GM19372 (cell line): ENCODE measurements around the gene NLN.
A peak's percentile ranks its signal among the peaks of the same experiment; 100 is the strongest.
"Not testable (repeated sequence)": the region's sequence is repeated elsewhere in the genome, so short reads cannot be mapped to it uniquely, and the experiment has no call there.

Source experiments
- ATAC-seq: cut with Tn5 transposase; IDR thresholded peaks from one replicate; pipeline ENCODE4 v1.9.1; 2021; ENCODE audit warnings: mild to moderate bottlenecking, low read depth, moderate library complexity; ENCODE audit not compliant: unreplicated experiment

Gene NLN

DNA sequence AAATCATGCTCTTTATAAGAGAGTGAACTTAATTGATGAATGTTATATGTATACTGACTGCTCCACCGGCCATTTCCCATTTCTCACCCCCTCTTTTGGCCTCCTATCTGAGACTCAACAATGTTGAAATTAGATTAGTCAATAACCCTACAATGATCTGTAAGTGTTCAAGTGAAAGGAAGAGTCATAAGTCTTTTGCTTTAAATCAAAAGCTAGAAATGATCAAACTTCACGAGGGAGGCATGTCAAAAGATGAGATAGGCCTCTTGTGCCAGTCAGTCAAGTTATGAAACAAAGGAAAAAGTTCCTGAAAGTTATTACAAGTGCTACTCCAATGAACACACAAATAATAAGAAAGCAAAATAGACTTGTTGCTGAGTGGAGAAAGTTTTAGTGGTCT, 83.1 kb downstream of the NLN start:
- no peak for ATAC-seq

DNA sequence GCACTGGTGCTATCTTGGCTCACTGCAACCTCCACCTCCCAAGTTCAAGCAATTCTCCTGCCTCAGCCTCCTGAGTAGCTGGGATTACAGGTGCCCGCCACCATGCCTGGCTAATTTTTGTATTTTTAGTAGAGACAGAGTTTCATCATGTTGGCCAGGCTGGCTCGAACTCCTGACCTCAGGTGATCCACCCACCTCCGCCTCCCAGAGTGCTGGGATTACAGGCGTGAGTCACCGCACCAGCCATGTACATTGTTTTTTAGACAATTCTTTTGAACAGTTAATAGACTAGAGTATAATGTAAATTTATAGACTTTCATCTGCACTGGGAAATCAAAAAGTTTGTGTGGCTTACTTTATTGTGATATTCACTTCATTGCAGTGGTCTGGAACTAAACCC, 85.5 kb downstream of the NLN start:
- not testable (repeated sequence) for ATAC-seq

DNA sequence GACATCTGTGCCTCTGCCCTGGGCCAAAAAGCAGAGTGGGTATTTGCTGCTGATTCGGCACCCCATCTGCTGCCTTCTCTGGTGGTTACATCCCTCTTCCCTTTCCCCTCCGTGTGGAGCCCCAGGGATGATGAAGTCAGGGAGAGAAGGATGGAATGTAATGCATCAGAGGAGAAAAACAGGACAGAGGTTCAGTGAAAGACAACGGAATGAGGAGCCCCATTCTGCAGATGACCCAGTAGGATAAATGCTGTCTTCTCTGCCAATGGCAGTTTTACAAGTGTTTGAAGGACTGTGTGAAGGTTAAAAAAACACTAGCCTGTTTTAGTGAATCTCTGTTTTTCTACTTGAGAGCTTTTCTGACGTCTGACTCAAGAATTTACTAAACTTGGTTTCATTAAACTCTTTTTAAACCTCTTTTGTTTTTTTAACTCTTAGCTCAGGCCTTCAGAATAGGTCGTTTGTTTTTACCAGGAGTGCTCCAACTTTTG, 86.3 kb downstream of the NLN start:
- ATAC-seq = no peak

DNA sequence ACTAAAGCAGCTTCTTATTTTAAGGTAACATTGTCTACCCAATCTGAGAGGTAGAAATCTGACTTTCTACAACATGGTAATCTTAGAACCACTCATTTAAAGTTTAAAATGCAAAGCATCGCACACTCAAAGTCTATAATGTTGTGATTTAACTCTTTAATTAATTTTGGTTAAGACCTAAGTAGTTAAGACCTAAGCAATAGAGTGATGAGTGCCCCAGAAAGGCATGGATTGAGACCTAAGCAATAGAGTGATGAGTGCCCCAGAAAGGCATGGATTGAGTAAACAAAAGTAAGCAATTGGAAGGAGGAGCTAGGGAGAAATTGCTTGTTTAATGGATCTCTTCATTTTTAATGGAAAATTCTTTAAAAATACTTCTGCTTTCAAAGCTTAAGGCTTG, 86.8 kb downstream of the NLN start:
- no peak for ATAC-seq

DNA sequence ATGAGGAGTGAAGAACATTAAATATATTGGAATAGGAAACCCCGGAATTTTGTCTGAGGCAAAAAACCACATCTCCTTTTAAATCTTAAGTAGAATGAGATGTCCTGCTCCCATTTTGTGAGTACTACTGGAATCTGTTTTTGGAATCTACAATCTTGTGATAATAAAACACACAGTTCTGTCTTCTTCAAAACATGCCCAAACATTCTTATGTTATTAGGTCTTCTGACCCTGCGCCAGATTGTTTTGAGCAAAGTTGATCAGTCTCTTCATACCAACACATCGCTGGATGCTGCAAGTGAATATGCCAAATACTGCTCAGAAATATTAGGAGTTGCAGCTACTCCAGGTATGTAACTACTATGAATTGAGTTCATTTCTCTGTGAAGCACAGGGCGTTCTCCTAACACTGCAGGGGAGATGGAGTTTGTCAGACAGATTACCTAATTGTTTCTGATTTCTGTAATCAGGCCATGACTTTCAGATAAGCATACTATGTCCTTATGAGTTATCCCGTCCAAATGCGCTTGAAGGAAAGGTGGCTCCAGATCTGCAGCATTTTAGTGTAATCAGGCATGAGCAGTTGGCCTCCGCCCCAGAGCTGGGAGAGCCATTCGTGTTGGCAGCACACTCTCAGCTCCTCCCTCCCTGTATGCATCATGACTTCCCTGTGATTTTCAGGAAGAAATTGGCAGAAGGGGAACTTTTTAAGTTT, 88.0 kb downstream of the NLN start:
- ATAC-seq = no peak

DNA sequence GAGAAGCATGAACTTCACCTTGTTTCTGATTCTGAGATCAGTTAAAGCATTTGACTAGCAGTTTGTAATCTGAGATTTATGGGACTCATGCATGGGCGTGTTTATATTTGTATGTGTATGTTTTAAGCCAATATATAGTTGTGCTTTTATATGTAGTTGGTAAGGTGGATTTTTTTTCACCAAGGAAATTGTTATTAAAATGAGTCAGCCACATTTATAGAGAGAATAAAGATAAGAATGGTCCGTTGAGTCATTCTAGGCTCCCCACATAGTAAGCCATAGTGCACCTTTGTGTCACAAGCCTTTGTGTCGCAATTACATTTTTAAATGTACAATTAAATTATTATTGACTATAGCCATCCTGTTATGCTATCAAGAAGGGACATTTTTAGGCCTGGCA, 89.0 kb downstream of the NLN start:
- ATAC-seq = no peak

DNA sequence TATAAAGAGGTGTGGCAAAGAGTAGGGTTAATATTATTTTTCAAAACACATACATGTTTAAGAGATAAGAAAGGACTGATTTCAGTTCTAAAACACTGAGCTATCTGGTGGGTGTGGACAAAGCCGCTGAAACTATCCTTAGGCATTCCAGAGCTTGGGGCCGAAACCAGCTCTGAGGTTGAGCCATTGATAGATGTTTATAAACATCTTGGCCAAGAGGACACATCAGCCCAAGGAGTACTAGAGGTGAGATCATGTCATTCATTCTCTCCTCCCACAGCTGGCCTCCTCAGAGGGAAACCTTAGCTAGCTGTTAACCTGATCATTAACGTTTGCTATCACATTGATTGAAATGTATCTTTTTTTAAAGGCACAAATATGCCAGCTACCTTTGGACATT, 89.9 kb downstream of the NLN start:
- no peak for ATAC-seq

DNA sequence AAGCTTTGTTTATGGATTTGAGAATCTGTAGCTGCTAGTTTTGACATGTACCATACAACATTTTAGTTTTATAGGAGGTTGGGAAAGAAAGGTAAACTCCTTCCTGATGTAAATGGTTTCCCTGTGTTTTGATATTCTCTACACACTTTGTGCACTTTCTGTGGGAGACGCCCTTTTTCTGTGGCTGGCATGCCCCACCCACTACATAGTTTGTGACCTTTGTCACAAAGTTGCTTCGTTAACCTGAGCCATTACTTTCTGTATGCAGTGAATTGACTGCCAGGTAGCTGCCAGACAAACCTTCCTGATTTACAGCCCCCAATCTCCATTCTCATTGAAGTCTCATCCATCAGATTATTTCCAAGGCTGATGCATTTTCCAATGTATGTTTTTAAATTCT, 90.6 kb downstream of the NLN start:
- no peak for ATAC-seq

DNA sequence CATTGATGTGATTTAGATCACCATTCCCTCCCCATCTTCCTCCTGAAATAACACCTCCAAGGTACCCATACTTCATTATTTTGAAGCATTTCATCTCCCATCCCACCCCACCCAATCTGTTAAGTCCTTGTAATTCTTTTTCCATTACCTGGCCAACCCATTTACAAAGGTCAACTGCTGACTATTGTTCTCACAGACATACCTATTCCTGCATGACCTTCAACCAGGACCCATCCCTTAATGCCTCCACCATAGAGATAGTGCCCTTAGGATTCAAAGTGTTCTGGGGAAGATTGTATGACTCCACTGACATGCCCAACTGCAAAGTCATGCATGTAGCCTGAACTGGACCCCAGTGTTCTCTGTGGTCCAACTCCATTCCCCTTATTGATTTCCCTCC, 91.2 kb downstream of the NLN start:
- ATAC-seq = no peak

DNA sequence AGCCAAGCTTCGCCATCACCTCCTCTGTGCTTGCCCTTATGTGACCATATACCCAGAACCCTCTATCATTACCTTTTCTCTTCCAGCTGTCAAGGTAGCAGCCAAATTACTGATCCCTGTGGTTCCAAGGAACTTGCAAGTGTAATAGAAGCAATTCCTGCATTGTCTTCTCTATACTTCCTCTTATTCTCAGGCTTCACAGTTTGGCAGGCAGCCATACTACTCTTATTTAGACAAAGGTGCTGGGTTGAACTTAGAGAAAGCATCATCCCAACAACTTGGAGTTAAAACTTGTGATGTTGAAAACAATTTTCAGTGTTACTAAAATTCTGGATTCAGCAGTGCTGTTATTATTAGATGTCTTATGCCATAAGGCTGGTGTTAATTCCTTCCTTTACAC, 93.2 kb downstream of the NLN start:
- no peak for ATAC-seq

DNA sequence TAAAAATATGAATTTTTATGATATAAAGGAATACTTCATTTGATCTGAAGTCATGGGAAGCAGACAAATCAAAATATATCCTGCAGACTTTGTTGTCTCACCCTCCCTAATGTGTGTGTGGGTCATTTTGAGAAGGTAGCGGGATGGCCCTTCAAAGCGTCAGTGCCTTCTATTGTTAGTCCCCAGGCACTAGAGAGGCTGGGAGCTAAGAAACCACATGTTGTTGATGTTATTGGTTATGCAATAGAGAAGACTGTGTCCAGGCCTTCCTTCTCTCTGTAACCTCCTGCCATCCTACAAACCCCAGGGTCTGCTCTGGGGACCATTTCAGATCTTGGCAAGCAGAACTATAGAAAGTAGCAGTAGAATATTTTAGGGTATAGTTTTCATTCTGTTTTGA, 94.7 kb downstream of the NLN start:
- no peak for ATAC-seq

DNA sequence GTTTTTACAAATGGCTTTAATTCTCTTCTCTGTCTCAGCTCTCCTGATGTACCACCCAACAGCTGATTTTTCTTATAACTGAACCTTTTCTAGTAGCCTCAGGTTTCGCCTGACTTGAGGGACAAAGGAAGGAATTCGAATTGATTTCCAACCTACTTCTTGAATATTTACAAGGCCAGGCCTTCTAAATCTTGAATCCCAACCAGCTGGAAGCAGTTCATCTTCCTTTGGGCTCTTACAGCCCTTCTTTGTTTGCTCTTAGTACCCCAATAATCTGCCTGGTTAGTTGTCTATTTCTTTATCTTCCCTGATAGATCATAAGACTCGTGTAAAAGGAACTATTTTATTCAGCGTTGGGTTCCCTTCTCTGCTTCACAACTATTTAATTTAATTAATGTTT, 95.9 kb downstream of the NLN start:
- ATAC-seq = no peak

DNA sequence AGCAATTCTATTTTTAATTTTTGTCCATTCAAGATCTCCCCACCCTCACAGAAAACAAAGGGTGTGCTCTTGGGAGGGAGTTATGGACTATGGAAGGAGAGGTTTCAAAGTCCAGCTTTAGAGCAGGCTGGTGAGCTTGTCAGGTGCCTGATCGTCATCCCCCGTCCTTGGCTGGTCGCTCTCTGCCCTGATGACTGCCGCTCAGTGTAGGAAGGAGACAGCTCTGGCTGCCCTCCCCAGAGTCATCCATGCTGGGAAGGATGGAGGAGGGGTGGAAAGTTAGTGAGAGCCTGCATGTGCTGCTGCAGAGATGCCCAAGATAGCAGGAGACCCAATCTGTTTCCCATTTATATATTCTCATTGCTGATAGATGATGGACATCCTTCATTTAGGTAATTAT, 96.6 kb downstream of the NLN start:
- ATAC-seq = no peak

DNA sequence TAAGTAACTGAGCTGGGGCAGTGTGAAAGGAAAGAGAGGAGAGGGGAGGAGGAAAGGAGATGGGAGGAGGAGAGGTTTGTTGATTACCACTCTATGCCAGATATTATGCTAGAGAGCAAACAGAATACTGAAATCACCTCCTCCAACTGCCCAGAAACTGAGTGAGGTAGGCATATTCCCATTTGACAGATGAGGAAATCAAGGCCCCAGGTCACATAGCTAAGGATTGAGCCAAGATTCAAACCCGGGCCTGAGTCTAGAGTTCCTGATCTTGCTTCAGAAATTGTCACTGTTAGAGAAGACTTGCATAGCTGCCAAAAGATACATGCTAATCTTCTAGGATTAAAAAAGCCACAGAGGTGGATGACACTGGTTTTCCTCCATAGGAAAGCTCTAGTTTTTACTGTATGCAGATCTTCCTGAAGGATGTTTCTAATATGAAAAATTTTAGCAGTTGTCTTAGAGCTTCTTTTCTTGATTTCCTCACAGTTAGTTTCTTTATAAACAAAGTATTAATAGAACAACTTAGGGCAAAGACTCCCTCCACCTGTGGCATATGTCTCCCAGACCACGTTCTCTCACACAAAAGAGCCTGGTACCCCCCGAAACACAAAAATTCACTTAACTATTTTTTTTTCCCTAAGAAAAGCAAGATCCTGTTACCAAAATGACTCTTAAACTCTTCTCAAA, 97.4 kb downstream of the NLN start:
- ATAC-seq = no peak

DNA sequence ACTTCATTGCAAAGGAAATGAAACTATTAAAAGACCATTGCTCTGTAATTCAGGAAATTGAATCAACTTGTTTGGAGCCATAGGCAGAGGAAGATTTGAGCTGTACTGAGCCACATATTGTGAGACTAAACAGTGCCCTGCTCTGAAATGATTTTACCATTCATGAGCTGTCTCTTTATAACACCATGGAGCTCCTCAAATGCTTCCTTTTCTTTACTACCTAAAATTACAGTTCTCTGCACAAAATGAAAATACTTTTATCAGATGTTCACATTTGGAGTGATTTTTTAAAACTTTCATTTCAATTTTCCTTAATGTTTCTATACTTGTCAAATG, 97.9 kb downstream of the NLN start:
- no peak for ATAC-seq

DNA sequence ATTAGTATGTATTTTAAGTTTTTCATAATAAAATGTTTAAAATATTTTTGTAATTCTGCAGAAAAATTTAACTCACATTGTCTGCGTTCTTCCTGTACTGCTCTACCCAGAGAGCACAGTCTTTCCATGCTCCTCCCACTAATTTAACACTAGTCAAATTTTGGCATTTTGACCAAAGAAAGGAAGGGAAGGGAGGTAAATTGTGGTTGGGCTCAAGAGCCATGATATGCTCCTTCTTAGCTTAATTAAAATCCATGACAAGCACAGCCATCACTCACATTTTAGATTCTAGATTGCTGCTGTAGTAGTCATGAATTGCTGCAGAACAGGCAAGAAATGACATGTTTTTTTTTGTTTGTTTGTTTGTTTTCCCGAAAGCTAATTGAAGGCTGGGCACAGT, 98.4 kb downstream of the NLN start:
- no peak for ATAC-seq

DNA sequence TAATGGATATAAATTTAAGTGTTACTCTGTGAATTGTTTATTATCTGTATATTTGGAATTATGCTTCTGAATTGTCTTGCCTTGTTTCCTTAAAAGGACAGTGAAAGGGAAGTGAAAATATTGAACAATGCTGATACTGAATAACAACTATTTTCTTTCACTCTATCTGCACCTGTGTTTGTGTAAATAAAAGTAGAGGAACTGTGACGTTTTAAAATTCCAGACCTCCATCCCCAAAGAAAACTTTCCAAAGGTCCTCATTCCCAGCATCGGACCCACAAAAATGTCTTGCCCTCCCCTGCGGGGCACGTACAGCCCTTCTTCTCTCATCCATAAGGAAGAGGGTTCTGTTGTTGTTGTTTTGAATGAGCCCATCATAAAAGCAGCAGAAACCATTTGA, 100.0 kb downstream of the NLN start:
- ATAC-seq = no peak

DNA sequence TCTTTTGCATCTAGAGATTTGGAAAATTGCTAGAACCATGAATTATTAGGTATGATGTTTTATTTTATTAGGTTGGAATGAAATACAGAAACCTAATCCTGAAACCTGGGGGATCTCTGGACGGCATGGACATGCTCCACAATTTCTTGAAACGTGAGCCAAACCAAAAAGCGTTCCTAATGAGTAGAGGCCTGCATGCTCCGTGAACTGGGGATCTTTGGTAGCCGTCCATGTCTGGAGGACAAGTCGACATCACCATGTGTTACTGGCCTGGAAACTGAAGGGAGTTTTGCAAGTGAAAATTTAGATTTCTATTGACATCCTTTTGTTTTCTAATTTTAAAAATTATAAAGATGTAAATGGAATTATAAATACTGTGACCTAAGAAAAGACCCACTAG, 100.7 kb downstream of the NLN start:
- ATAC-seq = no peak

DNA sequence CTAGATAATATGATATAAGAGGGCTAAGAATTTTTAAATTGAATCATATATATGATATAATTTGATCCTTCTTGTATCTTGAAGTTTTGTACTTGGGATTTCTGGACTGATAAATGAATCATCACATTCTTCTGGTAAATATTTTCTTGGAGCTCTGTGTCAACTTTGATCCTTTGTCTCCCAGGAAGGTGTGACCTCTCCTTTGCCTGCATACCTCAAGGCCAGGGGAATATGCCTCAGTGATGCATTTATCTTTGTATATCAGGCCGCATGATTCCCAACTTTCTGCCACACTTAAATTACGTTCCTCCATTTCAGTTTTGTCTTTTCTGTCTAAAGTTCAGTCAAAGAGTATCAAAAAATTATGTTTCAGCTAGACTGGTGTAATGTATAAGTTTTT, 101.2 kb downstream of the NLN start:
- no peak for ATAC-seq

DNA sequence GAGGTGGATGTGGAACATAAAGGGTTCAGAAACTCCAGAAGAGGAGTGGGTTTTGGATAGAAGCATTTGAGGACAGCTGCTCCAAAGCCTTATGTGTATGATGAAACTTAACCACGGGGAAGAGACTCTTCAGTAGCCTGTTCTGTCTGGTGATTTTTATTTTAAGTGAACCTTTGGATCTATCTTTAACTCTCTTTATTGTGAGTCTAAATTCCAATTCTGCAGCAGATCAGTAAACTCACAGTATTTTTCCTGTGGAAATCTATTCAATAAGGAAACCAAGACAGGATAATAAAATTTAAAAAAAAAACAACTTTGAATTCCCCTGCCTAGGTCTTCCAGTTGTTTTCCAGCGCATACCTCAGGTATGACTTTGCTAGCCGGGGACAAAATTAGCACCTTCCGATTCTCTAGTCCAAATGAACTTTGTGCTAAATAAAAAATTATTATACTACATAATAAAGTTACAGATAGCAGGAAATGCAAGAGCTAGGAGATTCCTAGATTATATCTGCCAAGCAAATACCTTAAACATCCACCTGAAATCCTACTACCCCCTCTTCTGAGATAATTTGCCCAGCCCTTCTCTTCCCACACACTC, 101.9 kb downstream of the NLN start:
- ATAC-seq = no peak

DNA sequence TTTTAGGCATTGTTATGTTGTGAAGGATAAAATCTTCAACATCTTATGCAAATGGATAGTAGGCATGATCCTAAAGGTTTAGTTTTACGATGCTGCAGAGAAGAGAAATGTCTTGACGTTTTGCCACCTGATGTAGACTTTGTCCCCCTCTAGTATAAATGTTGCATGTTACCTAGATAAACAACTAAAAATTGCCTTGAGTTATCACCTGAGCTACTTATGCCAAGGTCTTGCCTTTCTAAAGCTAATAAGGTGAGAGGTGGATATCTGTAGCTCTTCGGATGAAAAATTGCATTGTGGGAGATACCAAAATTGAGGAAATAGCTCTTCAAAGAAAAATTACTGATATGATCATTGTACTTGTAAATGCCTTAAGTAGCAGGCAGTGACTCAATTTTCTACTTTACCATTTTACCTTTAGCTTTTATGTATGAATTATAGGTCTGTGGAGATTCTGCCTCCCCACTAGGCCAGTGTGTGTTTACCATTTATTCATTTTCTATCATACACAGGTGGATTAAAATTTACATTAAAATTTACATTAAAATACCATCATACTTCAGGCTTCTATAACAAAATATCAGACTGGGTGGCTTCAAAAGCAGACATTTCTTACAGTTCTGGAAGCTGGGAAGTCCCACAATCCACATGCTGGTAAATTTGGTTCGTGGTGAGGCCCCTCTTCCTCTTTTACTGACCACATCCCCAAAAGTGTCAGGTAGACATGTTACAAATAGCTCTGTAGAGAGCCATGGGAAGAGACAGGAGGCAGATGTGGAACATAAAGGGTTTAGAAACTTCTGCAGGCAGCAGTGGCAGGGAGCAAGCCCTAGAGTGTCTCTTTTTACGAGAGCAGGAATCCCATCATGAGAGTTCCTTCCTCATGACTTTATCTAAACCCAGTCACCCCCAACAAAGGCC, 103.7 kb downstream of the NLN start:
- ATAC-seq = peak; percentile 56
